GM19238 (cell line): ENCODE data around the gene CASZ1.

Source experiments
- DNase-seq: peaks from one replicate; pipeline ENCODE4 v3.0.0; 2011; ENCODE audit warnings: low spot score; ENCODE audit not compliant: insufficient read length

The CASZ1 gene

GRCh38 chr1:10824821-10825540 is 28.5 kb upstream of the CASZ1 start:
- DNase-seq: no peak

GRCh38 chr1:10823000-10823401 is 26.6 kb upstream of the CASZ1 start:
- DNase-seq: no peak

GRCh38 chr1:10821388-10821787 is 24.9 kb upstream of the CASZ1 start:
- DNase-seq: no peak

GRCh38 chr1:10820422-10820821 is 24.0 kb upstream of the CASZ1 start:
- DNase-seq: no peak

- DNase-seq: no peak
Measured at GRCh38 chr1:10819198-10819901, 22.9 kb upstream of the CASZ1 start.

GRCh38 chr1:10818262-10819197 is 22.1 kb upstream of the CASZ1 start:
- no peak for DNase-seq

GRCh38 chr1:10816743-10817369 is 20.4 kb upstream of the CASZ1 start:
- DNase-seq: no peak

- DNase-seq: no peak
Measured at GRCh38 chr1:10816233-10816632, 19.8 kb upstream of the CASZ1 start.

GRCh38 chr1:10815858-10816195 is 19.4 kb upstream of the CASZ1 start:
- no peak for DNase-seq

- no peak for DNase-seq
Measured at GRCh38 chr1:10814976-10815857, 18.8 kb upstream of the CASZ1 start.

GRCh38 chr1:10814312-10814711 is 17.9 kb upstream of the CASZ1 start:
- no peak for DNase-seq

GRCh38 chr1:10813799-10814198 is 17.4 kb upstream of the CASZ1 start:
- DNase-seq: no peak

GRCh38 chr1:10812387-10812915 is 16.0 kb upstream of the CASZ1 start:
- no peak for DNase-seq

- no peak for DNase-seq
Measured at GRCh38 chr1:10808441-10808840, 12.0 kb upstream of the CASZ1 start.

- DNase-seq: no peak
Measured at GRCh38 chr1:10806966-10807365, 10.5 kb upstream of the CASZ1 start.

- no peak for DNase-seq
Measured at GRCh38 chr1:10803971-10804820, 7.8 kb upstream of the CASZ1 start.

GRCh38 chr1:10802944-10803715 is 6.7 kb upstream of the CASZ1 start:
- DNase-seq: no peak

- no peak for DNase-seq
Measured at GRCh38 chr1:10800778-10801177, 4.3 kb upstream of the CASZ1 start.

GRCh38 chr1:10799726-10800125 is 3.3 kb upstream of the CASZ1 start:
- DNase-seq: no peak
